ENCODE results near the gene ATG16L2.
"Not testable (repeated sequence)": the region's sequence is repeated elsewhere in the genome, so short reads cannot be mapped to it uniquely, and the experiment has no call there.

Gene ATG16L2

DNA sequence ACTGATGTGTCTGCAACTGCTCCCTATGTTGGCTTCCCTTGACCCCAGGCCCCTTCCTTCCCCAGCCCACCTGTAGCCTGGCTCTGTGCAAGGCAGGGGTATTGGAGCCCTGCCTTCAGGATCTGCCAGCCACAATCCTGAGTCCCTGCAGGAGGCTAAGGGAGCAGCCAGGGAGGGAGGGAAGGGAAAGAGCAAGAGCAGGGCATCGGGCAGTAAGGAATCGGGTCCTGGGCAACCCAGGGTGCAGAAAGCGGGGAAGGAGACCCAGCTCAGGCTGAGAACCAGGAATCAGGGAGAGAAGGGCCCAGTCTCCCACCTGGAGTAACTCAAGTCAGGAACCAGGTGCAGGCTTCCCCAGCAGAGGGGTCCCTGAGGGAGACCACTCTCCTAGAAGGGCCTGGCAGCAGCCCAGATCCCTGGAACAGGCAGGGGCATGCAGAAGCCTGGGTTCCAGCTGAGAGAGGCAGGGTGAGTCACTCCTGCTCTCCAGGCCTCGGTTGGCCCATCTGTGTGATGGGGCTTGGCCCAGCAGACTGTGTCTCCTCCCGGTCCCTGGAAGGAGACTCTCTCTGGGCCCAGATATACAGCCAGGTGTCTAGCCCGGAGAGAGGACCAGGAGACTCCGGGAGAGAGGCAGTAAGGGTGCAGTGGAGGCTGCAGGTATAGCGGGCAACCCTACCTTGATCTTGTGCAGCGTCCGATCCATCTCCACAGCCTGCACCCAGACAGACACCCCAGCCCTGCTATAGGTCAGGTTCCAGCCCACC, 33.7 kb upstream of the ATG16L2 start:
- no peak for DNase-seq (ENCODE audit: low spot score)

DNA sequence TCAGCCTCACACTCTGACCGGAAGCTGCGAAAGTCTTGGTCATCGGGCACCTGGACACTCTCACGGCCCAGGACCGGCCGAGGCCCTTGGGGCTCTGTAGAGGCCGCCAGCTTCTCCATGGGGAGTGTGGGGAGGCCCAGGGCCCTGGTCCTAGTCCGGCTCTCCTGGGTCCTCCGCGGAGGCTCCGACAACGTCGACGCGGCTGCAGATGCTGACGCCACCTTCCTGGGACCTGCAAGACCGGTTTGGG, 33.2 kb upstream of the ATG16L2 start:
- DNase-seq (ENCODE audit: low spot score): no peak

DNA sequence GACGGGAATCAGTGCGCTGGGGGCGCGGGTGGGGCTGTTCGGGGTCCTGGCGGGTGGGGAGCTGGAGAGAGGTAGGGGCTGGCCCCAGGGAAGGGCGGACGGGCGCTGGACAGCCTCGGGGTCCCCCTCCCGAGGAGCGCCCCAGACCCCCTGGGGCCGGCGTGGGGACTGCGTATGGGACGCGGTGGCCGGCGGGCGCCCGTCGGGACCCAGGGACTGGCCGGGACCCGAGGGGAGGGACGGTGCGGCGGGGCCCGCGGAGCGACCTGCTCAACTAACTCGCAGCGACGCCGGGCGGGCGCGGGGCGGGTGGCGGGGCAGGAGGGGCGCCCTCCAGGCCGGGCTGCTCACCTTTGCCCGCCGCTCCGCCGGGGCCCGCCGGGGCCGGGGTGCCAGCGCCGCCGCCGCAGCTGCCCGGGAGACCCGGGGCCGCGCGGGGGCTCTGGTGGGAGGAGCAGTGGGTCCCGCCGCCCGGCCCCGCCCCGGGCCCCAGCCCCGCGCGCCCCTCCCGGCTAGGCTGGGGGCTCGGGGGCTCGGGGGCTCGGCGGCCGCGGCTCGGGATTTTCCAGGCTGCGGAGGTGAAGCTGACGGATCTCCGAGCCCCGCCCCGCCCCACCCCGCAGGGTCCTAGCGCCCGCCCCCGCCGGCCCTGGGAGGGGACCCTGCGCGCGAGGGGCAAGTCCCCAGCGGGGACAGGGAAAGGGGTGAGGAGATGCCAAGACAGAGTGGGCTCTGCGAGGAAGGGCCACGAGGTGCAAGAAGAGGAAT, 32.7 kb upstream of the ATG16L2 start:
- peak; percentile 79 for DNase-seq (ENCODE audit: low spot score)

DNA sequence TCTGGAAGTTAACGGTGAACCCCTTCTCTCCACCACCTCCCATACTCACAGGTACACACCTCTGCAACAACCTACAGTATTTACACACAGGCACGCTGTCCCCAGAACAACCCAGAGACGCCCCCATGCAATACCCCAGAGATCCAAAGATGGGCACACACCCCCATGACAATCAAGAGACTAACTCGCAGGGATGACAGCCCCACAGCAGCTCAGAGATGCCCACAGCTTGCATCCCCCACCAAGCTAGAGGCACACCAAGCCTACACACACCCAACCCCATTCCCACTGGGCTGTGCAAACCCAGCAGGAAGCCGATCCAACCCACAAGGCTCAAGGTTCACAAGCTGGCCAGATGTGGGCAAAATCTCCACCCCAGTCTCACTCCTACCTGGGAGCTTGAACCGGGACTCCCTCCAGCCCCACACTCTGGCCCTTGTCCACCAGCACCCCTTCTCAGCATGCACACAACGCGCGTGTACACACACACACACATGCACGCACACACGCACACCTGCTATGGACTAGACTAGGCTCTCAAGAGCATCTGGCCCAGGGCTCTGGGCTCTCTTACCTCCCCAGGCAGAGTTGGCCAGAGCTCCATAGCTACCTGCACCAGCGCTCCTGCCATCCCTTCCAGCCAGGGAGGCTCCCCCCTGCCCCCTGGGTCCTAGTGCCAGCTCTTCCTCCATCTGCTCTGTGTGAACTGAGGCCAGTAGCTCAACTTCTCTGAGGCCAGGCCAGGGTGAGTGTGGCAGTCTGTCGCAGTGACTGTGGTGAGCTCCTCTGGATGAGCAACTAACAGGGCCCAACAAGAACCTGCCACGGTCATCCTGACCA, 31.9 kb upstream of the ATG16L2 start:
- no peak for DNase-seq (ENCODE audit: low spot score)

DNA sequence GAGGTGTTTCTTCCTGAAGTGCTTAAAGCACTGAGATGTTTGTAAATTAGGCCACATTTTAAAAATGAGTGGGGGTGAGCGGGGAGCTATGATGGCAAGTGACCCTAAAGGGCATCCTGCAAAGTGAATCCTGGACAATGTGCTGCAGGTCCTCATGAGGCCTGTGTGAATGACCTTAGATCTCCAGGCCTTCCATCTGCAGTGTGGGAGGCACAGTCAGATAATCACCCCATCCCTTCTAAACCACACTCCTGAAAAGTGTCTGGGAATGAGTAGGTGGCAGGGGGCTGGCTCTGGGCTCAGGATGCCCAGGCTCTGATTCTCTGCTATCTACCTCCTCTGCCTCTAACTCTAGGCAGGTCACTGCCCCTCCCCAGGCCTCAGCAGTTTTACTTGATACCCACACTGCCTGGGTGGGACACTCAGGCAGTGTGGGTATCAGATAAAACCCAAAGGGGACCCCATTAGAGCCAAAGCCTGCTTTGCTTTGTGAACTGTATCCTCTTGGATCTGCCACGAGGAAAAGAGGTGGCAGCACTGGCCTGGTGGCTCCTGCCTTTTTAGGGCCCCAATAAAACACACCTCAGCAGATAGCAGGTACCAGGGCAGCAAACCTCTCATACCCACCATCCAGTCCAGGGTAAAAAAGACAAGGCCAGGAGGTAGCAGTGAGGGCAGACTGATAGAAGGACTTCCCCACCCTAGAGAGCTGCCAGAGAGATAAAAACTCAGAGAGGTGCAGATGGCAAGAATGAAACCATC, 30.9 kb upstream of the ATG16L2 start:
- DNase-seq (ENCODE audit: low spot score): no peak

DNA sequence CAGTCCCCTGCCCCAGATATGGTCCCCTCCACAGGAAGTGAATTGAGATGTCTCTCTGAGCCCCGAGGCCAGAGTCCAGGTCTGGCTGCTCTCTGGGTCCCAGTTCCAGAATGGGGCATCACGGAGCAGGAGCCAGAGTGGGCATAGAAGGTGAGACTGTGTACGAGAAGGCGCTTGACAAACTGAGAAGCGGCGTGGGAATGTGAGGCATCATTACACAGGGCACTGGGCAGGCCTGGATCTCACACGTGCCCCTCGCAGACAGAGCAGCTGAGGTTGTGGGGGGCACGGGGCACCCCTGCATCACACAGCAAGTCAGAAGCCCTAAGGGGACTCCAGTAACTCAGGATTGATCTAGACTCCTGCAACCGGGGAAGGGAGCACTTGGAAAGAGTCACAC, 29.5 kb upstream of the ATG16L2 start:
- no peak for DNase-seq (ENCODE audit: low spot score)

DNA sequence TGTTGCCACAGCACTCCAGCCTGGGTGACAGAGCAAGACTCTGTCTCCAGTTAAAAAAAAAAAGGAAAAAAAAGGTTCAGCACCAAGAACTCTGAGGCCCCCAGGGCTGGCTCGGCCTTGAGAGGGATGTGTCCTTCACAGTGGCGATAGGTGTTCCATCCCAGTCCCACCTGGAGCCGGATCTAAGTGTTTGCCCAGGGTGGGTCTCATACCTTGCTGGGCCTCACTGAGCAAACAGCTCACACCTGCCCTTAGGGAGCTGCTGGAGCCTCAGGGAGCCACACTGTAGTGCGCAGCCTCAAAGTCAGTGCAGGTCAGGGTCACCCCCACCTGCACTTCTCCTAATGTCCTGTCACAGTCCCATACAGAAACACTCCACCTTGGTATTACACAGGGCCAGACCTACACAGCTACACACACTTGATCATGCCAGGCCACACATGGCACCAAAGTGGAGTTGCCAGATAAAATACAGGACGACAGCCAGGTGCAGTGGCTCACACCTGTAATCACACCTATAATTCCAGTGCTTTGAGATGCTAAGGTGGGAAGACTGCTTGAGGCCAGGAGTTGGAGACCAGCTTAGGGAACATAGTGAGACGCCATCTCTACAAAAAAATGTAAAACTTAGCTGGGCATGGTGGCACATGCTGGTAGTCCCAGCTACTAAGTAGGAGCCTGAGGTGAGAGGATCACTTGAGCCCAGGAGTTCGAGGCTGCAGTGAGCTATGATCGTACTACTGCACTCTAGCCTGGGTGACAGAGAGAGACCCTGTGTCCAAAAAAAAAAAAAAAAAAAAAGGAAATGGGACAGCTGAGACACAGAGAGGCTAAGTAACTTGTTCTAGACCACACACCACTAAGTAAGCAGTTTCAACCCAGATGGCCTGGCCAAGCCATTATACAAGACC, 27.7 kb upstream of the ATG16L2 start:
- no peak for DNase-seq (ENCODE audit: low spot score)

DNA sequence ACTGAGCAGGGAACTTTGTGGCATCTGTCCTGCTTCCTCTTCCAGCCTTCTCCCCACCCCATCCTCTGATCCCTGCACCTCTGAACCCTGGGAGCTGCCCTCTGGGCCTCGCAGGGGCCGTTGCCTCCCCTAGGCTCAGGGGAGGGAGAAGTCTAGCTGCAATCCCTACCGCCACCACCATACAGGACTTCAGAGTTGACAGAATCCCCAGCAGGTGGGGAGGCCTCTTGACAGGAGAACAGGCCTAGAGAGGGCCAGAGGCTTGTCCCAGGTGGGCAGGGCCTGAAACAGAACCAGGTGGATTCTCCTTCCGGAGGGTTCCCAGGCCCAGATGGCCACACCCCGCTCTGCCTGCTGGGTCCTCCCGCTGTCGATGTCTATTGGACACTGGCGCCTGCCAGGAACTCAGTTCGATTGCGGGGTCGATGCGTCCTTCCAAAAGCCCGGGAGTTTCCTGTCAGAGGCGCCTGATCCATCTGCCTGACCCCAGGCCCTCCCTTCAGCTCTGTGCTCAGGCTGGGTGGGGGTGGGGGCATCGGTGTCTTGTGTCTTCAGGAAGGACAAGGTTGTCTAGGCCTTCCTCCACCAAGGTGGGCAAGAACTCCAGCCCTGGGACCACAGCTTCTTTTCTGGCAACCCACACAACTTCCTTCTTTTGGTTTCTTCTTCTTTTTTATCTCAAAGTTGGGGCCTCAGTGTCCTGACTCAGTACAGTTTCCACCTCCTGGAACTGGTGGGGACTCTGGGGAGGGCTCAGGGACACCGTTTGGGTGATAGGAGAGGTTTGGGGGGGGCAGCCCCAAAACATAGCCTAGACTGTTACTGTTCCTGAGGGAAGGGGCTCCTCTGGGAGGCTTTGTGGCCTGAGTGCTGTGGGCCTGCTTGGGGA, 26.8 kb upstream of the ATG16L2 start:
- DNase-seq (ENCODE audit: low spot score): no peak

DNA sequence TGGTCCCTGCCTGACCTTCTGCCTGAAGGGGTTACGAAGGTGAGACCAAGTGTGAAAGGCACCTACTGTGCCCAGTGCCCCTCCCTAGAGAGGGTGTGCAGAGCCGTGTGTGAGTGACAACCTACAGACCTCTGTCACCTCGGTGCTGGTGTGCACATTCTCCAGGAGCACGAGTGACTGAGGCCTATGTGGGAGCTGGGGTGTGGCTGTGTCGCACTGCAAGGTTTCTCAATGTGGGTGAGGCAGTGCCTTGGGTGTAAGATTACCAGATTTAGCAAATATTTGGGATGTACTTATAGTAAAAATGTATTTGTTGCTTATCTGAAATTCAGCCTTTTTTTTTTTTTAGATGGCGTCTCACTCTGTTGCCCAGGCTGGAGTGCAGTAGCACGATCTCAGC, 26.0 kb upstream of the ATG16L2 start:
- DNase-seq (ENCODE audit: low spot score): no peak

DNA sequence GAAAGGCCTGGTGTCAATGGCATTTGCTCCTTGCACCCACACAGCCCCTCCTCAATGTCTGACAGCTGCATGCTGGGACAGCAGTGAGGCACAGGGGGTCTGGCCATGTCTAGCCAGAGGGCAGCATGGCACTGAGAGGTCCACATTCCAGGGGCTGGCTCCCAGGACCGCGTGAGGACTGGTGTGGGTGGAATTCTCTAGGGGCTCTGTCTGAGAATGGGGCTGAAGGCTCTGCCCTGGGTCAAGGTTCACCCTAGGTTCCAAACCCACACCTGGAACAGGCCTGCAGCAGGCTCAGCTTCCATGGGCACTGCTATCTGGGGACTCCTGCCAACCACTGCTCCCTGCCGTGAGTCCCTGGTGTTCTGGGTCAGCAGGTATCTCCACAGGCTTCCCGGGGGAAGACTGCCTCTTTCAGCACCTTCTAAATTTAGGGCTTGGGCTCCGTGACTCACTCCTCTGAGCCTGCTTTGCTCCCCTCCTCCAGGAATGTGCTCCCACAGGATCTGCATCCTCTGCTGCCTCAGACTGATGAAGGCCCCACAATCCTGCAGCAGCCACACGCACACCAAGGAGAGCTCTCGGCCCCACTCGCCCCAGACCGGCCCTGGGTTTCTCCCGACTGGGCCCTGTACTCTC, 24.6 kb upstream of the ATG16L2 start:
- DNase-seq (ENCODE audit: low spot score): peak; percentile 85

DNA sequence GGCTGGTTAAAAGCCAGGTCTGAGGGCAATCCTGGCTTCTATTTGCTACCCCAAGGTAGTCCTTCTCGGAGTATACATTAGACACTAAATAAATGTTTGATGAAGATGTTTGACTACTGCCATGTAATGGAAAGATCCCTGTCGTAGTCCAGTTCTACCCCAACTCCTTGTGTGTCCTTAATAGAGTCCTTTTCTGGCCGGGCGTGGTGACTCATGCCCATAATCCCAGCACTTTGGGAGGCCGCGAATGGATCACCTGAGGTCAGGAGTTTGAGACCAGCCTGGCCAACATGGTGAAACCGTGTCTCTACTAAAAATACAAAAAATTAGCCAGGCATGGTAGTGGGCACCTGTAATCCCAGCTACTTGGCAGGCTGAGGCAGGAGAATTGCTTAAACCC, 23.0 kb upstream of the ATG16L2 start:
- DNase-seq (ENCODE audit: low spot score): not testable (repeated sequence)

DNA sequence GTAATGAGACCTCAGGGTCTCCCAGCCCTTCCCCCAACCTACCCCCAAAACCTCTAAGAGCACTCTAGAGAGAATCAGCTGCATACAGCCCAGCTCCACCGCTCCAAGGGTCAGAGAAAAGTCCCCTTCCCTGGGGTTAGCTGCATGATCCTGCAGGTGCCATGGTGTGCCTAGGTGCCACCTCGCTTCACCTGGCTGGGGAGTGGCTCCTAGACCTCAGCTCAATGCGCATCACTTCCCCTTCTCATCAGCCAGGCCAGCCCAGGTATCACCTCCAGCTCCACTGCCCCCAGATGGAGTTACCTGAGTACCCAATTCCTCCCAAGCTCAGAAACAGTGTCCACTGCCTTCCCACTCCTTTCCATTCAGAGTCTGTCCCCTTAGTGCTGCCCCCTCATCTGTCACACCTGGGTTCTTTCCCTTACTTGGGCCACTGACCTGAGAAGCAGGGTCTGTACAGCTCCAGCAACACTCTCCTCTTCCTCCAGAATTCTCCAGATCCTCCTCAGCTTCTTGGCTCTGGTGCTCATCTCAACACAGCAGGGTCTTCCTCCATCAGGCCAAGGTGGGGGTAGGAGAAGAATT, 21.7 kb upstream of the ATG16L2 start:
- DNase-seq (ENCODE audit: low spot score): no peak

DNA sequence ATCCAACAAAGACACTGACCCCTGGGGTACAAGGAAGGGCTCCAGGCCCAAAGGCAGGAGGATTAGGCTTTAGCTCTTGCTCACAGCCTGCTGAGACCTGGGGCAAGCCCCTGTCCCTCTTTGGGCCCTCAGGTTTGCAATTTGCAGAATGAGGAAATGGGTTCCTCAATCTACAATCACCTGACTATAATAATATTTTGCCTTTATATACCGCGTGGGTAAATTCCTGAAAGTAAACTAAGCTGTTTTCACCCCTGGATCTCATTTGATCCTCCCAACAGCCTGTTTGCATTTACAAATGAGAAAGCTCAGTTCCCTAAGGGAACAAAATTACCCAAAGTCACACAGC, 21.2 kb upstream of the ATG16L2 start:
- DNase-seq (ENCODE audit: low spot score): no peak

DNA sequence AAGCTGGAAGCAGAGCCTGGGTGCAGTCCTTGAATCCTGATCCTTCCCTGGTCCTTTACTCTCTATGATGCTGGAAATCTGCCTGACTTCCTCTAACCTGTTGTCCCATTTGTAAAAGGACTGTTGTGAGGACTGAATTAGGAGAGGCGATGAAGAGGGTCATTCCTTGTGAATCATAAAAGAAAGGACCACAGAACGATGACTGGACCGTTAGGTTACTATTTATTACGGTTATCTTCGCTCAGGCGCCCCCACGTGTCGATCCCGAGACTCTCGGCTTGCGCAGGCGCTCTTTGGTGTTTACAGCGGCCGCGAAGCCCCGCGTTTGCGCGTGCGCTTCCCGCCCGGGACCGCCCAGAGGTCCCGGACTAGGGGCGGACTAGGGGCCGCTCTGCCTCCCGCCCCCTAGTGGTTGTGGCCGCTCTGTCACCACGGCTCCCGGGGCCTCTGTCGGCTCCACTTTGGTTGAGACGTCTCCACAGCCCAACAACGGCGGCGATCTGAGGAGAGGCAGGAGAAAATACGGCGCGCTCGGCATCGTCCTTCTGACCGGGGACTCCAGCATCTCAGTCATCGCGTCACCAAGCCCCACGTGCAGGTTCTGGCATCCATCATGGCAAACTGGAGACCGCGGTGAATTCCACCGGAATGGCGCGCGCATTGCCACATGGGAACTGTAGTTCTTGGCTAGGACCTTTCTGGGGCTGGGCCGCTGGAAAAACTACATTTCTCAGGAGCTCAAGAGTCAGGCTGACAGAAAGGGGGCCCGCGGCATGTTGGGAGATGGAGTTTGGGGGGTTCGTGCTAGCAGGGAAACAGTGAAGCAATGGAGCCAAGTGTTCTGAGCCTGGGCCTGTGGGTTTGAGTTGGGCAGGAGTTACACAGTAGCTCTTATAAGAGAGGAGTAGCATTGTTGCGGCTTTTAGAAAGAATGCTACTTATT, 20.5 kb upstream of the ATG16L2 start, which contains the start of gene STARD10:
TSS of gene STARD10 (minus strand) at position 623 of the 943 bp plus-strand sequence. CDS start 12,866 bp downstream, outside the sequence.
- peak; percentile 100 for DNase-seq (ENCODE audit: low spot score)

DNA sequence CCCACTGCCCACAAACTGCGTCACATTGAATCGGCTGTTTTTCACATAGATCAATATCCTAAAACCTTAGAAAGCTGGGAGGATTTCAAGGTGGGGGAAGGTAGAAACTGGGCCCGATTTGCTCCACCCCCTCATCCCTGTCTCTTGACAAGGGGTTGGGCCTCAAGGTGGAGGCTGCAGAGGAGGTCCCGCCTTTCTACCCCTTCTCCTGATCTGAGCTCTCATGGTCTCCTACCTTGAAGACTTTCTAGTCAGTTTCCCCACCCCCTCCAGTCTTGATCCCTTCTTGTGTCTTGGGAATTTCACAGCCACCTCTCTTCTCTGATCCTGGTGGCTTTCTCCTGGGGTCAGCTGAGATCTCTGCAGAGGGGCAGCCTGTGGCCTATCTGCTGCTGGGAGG, 15.8 kb upstream of the ATG16L2 start:
- DNase-seq (ENCODE audit: low spot score): no peak

DNA sequence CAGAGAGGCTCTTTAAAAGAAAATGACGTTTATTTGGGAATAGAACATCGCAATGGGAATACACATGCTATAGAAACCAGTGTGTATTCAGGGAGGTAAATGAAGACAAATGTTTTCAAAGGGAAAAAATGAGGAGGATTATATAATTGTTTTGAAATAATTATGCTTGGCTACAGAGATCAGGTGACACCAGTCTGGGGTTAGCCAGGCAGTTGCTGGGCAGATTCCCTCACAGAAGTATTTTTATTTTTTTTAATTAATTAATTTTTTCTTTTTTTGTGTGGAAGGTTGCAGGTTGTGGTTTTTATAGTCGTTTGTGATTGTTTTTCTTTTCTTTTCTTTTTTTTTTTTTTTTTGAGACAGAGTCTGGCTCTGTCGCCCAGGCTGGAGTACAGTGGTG, 14.8 kb upstream of the ATG16L2 start:
- no peak for DNase-seq (ENCODE audit: low spot score)

DNA sequence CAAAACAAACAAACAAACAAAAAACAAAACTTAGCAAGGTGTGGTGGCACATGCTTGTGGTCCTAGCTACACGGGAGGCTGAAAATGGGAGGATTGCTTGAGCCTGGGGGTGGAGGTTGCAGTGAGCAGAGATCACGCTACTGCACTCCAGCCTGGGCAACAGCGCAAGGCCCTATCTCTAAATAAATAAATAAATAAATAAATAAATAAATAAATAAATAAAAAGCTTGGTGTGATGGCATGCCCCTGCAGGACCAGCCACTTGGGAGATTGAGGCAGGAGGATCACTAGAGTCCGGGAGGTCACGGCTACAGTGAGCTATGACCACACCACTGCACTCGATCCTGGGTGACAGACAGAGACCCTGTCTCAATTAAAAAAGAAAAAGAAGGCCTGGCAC, 11.4 kb upstream of the ATG16L2 start:
- no peak for DNase-seq (ENCODE audit: low spot score)

DNA sequence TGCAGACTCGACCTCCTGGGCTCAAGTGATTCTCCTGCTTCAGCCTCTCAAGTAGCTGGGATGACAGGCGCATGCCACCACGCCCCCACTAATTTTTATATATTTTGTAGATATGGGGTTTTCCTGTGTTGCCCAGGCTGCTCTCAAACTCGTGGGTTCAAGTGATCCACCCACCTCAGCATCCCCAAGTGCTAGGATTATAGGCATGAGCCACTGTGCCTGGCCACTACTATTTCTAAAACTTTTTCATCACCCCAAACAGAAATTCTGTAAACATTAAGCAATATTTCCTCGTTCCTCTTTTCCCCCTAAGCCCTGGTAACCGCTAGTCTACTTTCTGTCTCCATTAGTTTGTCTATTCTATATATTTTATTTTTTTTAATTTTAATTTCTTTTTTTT, 9.0 kb upstream of the ATG16L2 start:
- DNase-seq (ENCODE audit: low spot score): no peak

Measured in GM03348 (cell line).